GM18520 (cell line): Measurements from ENCODE around the gene KDM4B.

ENCODE experiments used
- ATAC-seq: cut with Tn5 transposase; IDR thresholded peaks from one replicate; pipeline ENCODE4 v1.9.1; 2021; ENCODE audit not compliant: unreplicated experiment

The KDM4B gene

DNA sequence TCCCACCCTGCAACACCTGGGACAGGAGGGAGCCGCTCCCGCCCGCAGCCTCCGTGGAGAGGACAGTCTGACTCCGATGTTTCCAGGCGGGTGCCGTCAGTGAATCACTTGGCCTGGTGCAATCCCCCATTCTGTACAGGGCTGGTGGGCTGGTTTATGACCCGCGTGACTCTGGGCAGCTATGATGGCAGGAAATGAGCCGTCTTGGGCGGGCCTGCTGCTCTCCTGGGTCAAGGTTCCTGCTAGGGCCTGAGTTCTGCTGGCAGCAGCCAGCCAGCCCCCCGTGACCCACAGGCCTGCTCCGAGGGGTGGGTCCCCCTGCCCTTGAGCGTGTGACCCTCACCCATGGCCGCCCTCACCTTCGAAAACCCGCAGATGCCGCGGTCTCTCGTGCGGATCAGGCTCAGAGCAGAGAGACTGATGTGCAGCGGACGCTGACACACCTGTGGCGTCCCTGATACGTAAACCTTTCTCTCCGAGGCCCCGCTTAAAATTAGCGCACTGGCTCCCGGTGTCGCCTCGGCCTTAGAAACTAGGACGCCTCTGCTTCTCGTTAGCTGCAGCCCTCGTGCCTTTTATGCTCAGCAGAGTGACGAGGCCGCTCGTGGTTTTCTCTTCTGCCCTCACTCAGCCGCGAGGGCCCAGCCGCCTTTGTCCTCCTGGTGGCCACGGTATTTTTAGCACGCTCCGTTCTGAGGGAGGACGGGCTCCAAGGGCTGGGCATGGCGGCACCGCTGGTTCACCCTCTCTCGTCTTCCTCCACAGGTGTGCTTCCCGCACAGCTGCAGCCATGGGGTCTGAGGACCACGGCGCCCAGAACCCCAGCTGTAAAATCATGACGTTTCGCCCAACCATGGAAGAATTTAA, 63.4 kb downstream of the KDM4B start:
- no peak for ATAC-seq

DNA sequence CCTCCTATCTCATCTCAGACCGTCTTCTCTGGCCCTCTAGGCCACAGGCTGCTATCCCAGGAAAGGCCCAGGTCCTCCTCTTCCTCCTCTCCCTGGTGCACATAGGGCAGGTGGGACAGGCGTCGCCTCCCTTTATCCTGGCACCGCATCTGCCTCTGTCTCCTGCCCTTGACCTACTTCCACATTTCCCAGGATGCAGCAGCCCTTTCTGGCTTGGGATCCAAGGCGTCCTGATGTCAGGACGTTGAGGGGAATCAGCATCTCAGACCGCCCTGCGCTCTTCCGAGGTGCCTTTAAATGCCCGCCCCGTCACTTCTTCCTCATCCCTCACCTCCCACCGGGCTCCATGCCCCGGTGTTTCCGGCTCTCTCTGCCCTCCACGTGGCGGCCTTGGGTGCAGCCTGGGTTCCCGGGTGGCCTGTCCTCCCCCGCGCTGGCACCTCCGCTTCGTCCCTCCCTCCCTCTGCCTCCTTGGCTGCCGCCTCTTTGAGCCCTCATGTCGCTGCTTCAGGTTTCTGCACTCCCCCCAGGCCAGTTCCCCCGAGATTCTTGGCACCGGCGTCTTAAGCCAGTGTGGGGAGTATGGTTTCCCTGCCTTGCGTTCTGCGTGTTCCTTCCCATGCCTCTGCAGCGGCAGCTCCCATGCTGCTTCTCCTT, 66.3 kb downstream of the KDM4B start:
- ATAC-seq, result no peak

DNA sequence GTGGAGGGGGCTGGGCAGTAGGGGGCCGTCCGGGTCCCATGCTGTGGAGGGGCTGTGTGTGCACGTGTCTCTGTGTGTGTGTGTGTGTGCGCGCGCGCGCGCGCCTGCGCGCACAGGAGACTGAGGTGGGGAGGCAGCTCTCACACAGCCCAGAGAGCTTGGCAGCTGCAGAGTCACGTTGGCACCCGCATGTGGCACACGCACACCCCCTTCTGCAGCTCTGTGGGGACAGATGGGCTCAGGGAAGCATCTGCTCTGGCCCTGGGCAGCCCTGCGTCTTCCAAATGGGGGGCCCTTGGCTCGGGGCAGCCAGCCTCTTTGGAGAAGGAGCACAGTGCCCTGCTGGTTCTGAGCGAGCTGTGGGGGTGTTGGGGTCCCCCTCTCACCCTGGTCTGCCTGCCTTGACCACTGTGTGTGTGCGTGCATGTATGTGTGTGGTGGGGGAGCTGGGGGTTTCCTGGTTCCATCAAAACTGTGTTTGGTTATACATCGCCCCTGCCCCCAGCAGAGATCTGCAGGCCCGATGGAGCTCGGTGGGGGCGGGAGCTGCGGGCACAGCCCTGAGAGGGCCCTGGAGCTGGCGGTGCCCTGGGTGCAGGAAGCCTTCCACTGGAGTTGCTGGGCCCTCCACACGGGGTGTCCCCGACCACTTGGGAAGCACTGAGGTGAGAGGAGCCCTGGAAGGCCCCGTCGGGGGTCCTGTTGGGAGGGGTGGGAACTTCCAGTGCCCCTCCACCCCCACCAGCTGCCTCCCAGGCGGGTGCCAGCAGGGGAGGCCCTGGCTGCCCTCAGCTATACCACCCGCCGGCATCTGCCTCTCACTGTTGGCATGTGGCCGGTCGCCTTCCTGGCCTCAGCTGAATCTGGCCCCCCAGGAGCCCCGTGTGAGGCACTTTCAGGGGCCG, 67.1 kb downstream of the KDM4B start:
- ATAC-seq, result no peak

DNA sequence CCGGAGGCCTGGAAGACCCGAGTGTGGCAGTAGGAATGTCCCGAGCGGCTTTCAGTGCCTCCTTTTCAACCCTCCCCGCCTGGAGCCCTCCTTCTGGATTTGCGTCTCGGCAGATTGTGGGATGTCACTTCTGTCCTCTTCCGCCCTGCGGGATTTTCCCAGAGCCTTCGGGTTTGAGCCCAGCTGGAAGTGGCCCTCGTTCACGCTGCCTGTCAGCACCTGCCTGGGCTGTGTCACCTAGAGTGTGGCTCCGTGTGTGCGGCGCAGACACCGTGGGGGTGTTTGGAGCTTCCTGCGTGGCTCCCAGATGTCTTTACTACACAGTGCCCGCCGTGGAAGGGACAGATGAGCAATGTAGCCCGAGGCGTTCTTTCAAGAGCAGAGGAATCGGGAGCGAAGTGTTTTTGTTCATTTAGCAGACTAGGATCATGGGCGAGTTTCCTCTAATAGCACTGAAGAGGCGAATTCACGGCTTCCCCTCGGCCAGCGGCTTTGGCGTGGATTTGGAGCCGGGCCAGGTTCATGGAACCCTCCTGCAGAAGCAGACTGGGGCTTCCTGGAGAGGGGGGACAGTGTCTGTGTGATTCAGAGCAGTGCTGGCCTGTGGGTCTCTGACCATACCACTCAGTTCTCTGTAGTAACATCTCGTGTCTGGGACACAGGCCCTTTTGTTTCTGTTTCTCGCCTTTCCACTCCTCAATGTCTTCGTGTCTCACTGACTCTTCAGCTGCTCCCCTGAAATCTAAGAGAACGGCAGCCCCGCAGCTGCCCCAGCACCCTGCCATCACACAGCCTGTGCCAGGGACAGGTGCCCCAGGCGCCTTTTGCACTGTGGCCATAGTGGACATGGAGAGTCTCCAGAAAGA, 68.0 kb downstream of the KDM4B start:
- ATAC-seq, result no peak

DNA sequence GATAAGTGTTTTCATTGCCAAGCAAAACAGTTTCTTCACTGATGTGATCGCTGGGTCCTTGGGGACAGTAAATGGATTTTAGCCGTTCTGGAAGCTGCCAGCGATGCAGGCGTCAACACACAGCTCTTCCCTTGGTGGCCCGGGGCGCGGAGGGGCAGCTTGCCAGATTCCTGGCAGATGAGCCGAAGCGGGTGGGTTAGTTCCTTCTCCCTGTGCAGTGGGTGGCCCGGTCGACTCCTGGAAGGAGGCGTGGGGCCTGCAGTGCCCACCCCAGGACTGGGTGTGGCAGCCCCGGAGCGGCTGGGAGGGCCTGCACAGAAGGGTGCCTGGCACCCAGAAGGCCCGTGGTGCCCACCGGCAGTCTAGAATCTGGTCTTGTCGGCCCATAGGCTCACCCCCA, 69.0 kb downstream of the KDM4B start:
- ATAC-seq, result no peak

DNA sequence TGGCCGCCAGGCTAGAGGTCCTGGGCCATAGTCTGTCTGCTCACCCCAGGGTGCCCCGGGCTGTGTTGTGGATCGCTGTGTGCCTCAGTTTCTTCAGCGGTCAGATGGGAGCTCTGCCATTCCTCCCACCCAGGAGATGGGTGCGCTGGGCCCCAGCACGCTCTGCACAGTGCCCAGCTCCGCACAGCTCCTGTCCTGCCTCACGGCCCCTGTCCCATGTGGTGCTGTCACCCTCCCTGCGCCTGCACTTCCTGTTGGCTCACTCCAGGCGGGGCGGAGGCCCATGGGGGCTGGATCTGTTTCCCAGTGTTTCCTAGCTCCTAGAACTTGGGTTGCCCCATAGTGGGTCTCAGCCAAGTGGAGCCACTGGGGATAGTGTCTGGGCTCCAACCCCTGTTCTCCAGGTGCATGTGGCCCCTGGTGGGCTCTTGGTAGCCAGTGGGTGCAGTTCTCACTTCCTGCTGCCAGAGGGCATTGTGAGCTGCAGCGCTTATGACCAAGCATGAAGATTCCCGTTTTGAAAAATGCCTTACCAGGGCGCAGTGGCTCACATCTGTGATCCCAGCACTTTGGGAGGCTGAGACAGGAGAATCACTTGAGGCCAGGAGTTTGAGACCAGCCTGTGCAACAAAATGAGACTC, 69.8 kb downstream of the KDM4B start:
- no peak for ATAC-seq

DNA sequence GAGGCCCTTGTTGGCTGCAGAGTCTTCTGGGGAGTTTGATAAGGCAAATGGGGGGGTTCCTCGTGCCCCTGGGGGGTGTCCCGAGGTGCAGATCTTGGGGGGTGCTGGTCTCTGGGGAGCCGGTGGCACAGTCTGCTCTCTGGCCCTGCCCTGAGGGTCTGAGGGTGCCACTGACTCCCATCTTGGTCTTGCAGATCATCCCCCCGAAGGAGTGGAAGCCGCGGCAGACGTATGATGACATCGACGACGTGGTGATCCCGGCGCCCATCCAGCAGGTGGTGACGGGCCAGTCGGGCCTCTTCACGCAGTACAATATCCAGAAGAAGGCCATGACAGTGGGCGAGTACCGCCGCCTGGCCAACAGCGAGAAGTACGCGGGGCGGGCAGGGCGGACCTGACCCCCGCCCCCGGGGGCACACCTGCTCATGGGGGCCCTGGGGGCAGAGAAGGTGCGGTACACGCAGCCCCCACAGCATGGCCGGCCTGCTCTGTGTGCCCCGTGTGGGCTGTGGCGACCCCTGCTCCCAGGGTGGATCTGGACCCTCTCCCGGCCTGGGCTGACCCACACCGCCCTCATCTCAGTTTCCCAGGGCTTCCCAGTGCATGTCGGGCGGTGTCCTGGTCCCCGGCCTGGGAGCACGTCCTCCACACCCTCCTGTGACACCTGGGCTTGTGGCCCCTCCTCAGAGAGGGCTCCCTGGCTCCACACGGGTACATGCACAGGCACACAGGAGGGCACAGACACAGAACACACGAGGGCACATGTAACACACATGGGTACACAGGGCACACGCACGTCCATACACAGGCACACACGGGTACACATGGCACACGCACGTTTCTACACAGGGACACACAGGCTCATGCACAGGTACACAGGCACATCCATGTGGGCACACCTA, 71.0 kb downstream of the KDM4B start:
- no peak for ATAC-seq

DNA sequence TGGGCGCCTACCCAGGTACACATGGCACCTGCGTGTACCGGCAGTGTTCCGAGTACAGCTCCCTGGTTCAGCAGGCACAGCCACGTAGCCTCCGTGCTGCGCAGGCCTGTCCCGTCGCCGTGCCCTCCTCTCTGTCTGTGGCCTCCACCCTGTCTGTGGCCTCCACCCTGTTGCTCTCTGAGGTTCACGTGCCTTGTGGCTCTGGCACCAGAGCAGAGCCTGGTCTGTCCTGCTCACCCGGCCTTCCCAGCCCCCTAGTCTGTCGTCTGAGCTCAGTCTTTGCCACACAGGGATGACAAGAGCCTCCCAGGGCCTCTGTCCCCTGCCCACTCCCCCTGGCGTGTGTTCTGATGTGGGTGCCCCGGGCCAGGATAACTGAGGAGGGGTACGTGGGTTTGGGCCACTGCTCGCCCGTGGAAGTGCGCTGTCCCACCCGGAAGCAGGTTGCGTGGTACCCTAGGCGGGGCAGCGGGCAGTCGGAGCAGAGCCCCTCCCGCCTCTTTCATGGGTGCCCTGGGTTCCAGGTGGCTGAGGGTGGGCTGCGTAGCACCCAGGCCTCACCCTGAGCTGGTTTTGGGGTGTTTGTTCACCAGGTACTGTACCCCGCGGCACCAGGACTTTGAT, 71.7 kb downstream of the KDM4B start:
- ATAC-seq, result no peak

DNA sequence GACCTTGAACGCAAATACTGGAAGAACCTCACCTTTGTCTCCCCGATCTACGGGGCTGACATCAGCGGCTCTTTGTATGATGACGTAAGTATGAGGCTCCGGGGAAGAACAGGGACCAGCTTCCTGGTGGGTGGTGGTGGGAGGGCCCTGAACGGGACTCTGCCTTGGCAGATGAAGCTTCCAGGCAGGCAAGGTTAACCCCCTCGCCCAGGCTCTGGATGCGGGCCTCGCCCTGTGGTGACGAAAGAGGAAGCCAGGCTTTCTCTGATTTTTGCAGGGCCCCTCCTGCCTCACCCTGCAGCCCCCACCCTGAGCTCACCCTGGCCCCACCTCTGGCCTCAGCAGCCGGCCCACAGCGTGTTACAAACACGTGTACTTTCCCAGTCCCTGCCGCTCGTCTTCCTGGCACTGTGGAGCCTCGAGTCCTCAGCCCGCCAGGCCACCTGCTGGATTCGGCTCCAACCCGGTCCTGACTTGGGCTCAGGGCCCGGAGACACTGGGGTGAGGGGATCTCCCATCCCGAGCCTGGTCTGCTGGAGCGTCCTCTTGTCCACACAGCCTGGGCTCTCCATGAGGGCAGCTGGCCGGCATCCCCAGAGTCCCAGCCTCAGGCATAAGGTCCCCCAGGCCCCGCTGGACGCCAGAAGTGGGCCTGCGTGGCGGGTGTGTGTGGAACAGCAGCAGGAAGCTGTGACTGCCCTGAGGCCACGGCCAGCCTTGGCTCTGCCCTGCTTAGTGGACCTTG, 72.4 kb downstream of the KDM4B start:
- no peak for ATAC-seq

DNA sequence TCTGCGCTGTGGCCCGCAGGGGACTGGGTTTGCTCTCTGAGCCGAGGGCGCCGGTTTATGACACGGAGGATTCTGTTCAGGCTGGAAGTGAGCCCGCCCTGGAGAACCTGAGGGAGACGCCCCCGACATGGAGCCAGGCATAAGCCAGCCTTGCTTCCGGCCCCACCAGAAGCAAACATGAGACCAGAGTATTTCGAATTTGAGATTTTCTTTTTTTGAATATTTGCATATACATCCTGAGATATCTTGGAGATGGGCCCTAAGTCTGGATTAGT, 72.9 kb downstream of the KDM4B start:
- ATAC-seq, result no peak

DNA sequence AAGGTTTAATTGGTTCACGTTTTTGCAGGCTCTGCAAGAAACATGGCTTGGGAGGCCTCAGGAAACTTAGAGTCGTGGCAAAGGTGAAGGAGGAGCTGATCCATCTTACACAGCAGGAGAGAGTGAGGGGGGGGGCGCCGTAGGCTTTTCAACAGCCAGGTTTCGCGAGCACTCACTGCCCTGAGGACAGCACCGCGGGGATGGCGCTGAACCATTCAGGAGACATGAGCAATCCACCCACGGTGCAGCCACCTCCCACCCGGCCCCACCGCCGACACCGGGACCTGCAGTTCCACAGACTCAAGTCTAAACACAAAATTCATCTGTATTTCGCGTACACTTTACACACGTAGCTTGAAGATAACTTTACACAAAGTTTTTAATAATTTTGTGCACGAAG, 73.6 kb downstream of the KDM4B start:
- ATAC-seq, result no peak

DNA sequence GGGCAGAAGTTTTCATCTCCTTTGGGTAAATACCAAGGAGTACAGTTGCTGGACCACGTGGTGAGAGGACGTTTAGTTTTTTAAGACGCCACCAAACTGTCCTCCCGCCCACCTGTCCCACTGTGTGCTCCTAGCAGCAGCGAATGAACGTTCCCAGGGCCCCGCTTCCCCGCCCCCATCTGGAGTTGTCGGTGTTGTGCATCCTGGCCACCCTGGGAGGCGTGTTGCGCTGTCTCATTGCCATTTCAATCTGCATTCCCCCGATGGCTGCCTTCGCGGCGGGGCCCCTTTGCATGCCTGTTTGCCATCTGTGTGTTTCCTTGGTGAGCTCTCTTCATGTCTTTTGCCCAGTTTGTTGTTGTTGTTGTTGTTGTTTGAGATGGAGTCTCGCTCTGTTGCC, 76.1 kb downstream of the KDM4B start:
- no peak for ATAC-seq

DNA sequence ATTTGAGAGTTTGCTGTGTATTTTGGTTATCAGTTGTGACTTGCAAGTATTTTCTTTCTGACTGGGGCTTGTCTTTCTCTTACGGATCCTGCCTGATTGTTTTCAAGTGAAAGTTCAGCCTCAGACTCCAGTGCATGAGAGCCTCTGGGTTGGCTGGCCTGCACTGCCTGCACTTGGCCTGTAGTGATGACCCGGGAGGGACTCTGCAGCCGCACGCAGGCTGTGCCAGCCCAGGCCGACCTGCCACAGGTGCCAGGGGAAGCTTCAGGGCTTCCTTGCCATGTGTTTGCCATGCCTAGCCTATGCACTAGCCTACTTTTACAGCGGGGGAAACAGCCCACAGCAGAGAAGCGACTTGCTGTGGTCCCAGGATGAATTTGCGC, 77.0 kb downstream of the KDM4B start:
- no peak for ATAC-seq

DNA sequence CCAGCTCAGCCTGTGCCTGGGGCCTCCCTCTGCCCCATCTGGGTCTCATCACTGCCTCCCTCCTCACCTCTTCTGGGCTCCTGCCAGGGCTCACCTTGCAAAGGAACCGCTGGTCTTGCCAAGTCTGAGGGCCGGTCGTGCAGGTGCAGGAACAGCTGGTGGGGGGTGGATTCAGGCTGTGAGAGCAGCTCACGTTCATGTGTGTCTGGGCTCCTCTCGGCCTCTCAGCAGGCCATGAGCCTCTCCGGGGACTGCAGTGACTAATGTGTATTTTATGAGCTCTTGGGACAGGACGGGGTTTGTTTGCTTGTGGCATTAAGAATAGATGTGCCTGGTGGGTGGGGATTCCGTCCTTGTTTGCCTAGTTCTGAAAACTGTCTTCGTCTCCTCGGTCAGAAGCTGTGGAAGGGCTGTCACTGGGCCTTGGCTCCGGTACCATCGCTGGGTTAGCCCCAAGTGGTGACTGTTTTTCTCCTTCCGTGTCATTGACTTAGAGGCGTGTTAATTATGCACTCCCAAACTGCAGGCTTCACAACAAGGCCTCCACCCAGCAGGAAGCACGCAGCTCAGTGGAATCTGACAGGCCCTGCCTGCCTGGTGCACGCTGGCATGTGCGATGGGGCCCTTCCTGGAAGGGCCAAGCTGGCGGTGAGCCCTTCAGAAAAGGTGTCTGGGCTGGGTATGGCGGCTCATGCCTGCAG, 77.6 kb downstream of the KDM4B start:
- no peak for ATAC-seq

DNA sequence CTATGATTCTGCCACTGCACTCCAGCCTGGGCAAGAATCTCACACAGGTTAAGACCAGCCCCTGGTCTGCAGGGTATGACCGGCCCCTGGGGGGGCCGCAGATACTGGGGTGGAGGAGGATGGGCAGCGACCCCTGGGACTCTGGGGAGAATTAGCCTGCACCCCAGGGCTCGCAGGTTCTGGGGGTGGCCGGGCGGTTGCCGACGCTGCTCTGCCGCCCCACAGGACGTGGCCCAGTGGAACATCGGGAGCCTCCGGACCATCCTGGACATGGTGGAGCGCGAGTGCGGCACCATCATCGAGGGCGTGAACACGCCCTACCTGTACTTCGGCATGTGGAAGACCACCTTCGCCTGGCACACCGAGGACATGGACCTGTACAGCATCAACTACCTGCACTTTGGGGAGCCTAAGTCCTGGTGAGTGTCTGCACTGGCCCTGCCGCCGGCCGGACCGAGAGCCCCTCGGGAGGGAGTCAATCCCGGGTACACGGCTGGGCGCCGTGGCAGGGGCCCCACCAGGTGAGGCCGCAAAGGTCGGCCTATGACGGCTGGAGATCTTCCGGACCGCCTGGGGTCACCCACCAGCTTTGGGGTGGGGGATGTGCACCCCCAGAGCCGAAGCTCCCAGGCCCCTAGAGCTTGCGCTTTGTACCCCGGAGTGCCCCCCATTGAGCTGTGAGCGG, 78.5 kb downstream of the KDM4B start:
- ATAC-seq, result no peak

DNA sequence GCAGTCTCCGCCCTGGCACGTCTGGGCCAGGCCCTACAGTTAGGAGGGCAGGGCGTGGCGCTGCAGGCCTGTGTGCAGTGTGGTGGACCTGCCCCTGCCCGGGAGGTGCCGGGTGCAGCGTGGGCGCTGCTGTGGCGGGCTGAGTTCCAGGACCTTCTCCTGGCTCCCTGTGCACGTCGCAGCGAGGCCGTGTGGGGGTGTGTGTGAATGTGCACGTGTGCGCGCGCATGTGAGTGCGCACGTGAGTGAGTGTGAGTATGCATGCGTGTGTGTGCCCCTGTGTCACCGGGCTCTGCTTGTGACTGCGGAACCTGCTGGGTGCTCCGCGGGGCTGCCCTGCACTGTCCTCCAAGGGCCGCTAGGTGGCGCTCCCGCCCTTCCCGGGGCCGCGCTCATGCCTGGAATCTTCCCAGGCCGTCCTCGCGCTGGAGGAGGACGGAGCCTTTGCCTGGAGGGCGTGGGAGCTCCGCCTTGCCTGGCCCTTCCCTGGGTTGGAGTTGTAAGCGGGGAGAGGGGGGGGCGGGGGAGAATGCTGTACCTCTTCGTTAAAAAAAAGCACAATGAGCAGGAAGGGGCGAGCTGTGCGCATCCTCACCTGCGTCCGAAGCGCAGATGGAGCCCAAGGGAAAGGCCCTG, 79.3 kb downstream of the KDM4B start:
- ATAC-seq, result no peak
